Colon (tissue), 2 donors: Measurements from ENCODE around the gene ZNF580.

Experiments
- FAIRE-seq: peaks from 2 replicates; lab custom pipeline; 2012; peaks lifted over from hg19 to GRCh38; lab: Jason Lieb, UNC
- donor health status: control.
- donor health status: control.

Gene ZNF580, protein sequence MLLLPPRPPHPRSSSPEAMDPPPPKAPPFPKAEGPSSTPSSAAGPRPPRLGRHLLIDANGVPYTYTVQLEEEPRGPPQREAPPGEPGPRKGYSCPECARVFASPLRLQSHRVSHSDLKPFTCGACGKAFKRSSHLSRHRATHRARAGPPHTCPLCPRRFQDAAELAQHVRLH

DNA sequence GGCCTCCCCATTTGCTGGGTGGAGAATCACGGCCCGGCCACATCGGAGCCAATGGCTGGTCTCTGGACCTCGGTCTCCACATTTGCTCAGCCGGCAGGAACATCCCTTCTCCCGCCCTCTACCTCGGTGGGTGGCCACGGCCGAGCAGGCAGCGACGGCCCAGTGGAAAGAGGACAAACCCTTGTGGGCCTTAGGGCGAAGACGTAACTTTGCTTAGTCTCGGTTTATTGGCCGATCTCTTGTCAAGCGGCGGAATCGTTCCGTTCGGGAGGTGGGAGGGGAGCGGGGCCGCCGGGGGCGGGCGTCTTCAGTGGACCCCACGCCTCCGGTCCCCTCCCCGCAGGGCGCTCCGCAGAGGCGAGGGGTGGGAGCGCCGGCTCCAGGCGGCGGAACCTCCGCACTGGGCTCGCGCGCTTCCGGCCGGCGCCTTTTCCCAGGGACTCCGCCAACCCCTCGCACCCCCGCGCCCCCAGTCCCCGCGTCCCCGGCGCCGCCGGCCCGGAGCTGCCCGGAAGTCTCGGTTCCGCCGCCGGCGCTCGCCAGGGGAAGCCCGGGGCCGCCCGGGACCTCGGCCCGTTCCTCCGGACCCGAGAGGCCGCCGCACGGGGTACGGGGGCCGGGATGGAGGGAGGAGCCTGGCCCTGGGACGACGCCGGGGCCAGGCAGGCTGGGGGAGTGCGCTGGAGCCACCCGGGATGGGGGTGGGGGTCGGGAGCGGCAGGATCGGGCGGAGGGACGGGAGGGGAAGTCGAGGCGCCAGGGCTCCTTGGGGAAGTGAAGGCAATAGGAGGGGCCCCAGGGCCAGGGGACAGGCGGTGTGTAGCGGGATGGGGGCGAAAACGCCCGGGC is at the start of gene ZNF580:
Gene ZNF580, plus strand, starts transcription at position 426 of the 849 bp plus-strand sequence. CDS start 1,507 bp downstream, outside the sequence.
- no peak for FAIRE-seq

DNA sequence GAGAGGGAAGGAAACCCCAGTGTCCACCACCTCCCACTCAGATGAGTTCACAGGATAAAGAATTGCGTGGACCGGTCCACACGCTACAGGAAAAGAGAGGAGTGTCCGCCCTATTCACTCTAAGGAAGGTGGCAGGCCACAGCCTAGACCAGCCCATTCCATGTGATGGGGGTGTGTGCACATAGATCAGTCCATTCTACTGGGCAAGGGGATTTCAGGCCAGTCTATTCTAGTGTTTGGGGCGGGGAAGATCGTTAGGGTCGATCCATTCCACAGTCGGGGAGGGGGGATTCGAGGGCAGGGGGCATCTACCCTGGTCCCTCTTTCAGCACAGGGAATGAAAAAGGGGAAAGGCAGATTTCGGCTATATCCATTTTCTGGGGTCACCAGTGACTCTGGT is 49.2 kb upstream of the ZNF580 start:
- no peak for FAIRE-seq

DNA sequence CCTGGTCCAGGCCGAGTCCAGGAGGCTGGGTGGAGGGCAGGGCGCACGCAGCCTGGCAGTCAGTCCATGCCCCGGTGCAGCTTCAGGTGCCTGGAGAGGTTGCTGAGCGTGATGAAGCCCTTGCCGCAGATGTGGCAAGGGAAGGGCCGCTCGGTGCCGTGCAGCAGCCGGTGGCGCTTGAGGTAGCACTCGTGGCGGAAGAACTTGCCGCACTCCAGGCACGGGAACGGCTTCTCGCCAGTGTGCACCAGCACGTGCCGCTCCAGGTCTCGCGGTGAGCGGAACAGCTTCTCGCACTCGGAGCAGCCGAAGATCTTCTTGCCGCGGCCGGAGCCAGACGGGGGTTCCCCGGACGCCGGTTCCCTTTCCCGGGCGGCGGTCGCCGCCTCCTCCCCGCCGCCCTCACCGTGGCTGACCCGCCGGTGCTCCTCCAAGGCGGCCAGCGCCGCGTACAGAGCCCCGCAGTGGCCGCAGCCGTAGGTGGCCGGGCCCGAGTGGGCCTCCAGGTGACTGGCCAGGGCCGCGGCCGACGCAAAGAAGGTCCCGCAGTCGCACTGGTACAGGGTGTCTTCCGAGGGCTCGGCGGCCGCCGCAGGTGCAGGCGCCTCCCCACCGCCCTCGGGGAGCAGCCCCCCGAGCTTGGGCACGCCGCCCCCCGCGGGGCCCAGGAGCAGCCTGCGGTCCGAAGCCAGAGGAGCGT is 48.3 kb upstream of the ZNF580 start:
- no peak for FAIRE-seq

DNA sequence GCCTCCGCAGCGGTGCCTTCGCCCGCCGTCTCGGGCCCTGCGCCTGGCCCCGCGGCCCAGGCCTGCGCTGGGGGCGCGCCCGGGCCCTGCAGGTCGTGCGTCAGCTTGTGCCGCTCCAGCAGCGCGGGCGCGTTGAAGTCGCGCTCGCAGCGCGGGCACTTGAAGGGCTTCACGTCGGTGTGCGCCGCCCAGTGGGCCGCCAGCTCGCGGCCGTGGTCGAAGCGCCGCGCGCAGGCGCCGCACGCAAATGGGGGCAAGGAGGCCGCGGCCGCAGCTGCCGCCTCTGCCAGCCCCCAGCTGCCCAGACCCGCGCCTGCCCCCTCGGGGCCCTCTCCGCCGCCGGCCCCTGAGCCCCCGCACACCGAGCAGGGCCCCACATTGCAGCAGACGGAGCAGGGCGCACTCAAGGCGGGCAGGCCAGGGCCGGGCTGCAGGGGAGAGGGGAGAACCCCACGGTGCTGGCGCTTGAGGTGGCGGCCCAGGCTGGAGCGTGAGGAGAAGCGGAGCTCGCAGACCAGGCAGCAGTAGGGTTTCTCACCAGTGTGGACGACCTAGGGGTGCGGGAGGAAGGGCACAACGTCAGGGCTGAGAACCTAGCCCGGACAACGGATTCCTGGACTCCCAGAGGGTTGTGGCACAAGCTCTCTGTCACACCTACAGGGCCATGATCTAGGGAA is 47.6 kb upstream of the ZNF580 start:
- FAIRE-seq: no peak

DNA sequence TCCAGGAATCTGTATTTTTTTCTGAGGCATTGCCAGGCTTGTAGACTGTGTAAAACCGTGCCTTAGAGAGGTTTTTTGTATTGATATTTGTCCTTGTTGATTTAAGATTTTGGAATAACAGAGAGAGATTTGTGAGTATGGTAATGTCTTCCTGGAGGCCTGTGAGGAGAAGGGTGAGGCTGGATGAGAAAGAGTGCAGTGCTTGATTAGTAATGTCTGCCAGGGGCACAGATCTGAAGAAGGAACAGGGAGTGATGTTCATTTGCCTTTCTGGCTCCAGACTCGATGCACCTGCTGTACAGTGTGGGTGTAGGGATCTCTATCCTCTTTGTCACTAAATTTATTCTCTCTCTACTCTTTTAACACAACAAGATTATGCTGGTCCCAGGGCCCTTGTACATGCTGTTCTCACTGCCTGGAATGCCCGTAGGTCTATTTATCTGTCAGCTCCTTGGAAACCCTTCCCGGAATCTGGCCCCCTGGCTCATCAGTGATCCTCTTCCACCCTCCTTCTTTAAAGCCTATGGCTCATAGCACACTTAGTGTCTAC is 45.7 kb upstream of the ZNF580 start:
- no peak for FAIRE-seq

DNA sequence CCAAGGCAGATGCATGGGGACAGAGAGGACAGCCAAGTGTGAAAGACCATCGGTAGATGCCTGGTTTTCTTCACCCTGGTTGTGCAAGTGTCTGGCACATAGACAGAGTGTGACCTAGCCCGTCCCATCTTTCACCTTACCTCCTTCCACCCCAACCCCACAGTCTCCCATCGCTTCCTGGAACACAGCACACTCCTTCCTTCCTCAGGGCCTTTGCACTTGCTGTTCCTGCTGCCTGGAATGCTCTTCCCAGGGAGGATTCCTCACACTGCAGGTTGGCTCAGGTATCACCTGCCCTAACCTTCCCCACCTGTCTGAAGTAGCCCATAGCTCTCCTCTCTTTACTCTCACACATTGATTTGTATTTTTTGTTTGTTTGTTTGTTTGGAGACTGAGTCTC is 44.5 kb upstream of the ZNF580 start:
- FAIRE-seq: no peak

DNA sequence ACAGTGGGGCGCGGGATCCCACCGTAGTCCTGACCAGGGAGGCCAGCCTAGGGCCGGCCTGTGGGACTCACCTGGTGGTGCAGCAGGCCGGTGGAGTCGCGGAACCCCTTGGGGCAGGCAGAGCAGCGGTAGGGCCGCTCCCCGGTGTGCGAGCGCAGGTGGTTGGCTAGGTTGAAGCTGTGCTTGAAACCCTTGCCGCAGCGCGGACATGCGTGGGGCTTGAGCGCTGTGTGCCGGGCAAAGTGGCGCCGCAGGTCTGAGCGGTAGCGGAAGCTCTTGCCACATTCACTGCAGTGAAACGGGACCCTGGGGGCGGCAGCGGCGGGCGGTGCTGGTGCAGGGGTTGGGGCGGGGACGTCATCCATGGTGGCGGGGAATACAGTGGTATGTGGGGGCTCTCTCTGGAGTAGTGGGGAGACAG is 43.3 kb upstream of the ZNF580 start:
- FAIRE-seq: no peak

DNA sequence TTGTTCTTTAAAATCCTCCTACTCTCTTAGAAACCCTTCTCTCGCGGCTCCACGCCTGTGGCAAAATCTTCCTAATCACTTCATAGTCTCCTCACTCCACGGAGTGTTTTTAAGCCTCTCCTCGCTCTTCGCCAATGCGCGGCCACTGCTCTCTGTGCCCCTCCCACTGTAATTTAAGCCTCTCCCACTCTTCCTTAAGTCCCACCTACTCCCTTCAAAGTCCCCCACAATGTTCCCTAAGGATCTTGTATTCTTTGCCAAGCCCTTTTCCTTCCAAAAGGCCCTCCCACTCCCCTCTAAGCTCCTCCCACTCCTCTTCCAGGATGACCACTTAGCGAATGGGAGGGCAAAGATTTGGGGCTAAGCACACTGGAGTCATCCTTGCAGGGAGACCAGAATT is 42.8 kb upstream of the ZNF580 start:
- FAIRE-seq: no peak

DNA sequence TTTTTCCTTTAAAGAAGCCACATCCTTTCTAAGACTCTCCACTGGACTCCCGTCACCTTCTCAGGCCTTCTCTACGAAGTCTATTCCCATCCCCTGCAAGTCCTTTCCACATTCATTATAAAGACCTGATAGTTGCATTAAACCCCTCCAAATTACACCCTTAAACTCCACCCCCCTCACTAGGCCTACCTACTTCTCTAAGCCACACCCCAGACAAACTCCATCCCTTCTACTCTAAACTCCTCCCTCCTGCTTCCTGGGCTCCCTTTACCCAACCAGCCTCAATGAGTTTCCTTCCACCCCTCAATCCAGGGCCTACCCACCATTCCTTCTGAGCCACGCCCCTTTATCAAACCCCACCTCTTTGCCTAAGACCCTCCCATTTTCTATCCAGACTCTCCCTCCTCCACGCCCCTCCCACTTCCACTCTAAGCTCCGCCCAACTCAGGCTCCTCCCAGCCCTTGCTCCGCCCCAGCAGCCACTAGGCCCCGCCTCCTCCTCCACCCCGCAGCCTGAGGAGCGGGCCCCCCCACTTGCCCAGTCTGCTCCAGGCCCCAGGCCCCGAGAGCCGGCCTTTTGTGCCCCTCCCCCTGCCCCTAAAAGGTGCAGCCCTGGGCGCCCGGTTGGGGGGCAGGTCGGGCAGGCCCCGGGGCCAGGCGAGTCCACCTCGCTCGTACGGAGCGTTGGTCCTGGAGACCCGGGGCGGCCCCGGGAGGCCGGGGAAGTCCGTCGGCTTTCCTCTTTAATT is 41.9 kb upstream of the ZNF580 start:
- FAIRE-seq: no peak

DNA sequence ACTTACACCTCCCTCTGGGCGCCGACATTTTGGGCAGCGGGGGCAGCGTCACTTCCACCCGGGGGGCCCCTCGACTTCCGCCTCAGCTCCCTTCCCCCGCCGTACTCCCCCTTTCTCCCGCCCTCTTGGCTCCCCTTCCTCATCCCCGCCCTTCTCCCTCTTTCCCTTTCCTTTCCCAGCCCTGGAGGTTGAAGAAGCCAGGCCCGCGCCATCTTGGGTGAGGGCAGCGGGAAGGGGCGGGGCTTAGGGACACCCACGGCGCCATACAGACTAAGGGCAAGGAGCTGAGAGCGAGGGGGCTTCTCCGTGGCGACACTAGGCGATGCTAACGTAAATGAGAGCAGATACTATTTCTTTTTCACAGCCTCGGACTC is 41.3 kb upstream of the ZNF580 start, which contains the start of gene FIZ1:
Gene FIZ1, minus strand, starts transcription at position 50 of the 374 bp plus-strand sequence. CDS start 1,652 bp downstream, outside the sequence.
- FAIRE-seq: no peak

DNA sequence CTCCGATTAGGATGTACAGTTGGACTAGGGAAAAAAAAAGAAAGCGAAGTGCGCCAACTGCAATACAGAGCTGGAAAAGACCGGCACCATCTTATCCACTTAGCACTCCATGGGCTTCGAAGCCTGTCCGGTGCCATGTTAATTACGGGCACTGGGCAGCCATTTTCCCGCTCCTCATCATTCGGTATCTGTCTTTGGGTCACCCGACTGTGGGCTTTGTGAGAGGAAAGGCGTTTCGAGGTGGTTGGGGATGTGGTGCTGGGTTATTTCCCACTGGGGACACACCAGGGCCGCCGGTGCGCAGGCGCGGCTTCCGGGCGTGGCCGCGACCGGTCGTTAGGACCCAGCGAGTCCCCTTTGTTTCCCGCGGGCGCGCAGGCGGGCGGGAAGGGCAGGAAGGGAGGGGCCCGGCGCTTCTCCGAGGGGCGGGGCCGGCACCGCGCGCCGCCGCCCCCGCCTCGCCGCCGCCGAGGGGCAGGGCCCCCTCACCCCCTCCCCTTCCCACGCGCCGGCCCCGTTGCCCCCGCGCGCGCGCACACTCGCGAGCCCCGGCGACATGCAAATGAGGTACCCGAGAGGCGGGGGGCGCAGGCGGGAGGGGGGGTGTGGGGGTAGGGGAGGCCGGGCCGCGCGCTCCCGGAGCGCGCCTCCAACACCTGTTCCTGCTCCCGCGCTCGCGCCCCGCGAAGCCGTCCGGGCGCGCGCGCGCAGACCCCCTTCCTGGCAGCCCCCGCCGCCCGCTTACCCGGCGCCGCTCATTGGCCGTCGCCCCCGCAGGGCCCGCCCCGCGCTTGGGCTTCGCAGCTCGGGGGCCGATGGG is 40.8 kb upstream of the ZNF580 start, which contains the start of gene ZNF524:
Gene ZNF524, plus strand, starts transcription at position 447 of the 820 bp plus-strand sequence. CDS start 1,825 bp downstream, outside the sequence.
- FAIRE-seq: no peak

DNA sequence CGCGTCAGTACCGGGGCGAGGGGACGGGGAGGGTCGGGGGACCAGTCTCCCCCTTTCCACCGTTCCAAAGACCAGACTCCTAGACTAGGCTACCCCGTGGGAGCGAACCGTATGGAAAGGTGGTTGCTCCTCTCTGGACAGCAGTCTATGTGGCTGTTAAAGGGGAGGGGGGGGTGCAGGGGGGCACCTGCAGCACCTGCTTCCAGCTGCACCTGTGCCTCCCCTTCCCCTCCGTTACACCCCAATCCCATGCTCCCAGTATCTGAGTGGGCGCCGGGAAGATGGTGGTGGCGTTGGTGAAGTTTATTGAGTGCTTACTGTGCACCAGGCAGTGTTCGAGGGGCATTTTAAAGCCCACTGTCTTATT is 40.2 kb upstream of the ZNF580 start:
- FAIRE-seq: no peak

DNA sequence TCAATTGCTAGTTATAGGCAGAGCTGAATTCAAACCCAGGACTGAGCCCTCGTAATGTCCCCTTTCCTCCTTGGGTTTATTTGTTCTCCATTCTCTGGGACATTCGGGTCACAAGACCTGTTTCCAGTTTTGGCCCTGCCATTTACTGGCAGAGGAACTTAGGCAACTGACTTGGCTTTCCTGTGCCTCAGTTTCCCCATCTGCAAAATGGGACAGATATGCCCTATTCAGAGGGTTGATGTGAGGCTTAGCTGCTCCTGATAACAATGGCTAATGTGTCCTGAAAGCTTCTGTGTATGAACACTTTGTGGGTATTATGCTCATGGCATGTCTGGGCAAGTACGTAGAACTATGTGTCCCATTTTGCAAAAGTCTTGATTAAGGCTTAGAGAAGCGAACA is 39.7 kb upstream of the ZNF580 start:
- no peak for FAIRE-seq

DNA sequence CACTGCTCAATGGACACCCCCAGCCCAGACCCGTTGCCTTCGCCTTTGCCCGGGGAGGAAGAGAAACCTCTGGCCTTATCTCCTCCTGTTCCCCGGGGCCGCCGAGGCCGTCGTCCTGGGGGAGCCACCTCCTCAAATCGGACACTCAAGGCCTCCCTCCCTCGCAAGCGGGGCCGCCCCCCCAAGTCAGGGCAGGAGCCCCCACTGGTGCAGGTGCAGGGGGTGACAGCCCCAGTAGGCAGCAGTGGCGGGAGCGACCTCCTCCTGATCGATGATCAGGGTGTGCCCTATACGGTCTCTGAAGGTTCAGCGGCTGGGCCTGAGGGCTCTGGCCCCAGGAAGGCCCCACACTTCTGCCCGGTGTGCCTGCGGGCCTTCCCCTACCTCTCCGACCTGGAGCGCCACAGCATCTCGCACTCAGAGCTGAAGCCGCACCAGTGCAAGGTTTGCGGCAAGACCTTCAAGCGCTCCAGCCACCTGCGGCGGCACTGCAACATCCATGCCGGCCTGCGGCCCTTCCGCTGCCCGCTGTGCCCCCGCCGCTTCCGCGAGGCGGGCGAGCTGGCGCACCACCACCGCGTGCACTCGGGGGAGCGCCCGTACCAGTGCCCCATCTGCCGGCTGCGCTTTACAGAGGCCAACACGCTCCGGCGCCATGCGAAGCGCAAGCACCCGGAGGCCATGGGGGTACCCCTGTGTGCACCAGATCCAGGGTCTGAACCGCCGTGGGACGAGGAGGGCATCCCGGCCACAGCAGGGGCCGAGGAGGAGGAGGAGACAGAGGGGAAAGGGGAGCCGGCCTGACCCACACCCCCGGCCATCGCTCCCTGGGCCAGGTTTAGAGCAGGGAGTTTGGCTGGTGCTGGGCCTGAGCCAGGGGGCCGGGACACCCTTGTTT is 38.4 kb upstream of the ZNF580 start:
- no peak for FAIRE-seq

DNA sequence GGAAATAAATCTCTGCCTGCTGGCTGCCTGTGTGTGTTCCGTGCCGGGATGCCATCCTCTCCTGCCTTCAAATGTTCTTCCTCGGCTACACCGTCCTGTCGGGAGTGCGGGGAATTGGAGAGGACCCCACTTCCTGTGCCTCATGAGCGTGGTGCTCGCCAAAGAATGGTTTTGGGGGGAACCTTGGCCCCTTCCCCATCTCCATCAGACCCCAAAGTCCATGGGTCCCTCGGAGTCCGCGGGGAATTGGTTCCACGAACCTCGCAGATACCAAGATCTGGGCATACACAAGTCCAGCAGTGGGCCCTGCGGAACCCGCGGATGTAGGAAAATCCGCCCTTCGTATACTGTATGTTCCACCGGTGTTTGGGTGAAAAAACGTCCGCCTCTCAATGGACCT is 37.7 kb upstream of the ZNF580 start:
- FAIRE-seq: no peak

DNA sequence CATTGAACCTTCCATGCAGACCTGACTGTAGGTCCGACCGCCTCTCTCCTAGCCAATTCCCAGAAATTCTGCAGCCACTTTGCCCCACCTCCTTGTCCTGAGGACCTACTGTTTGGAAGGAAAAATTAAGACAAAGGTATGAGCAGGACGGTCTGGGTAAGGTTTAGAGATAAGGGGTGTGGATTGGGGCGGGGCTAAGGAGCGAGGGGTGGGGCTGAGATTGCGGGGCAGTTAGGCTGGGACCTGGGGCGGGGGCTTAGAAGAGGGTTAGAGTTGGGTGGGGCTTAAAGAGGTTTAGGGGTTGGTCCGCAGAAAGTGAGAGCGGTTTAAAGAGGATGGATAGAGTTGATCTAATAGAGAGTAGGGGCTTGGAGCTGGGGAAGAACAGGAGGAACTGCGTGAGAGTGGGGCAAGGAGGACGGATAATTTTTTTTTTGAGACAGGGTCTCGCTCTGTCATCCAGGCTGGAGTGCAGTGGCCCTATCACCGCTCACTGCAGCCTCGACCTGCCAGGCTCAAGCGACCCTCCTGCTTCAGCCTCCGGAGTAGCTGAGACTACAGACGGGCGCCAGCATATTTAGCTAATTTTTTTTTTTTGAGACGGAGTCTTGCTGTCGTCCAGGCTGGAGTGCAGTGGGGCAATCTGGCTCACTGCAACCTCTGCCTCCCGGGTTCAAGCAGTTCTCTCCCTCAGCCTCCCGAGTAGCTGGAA is 37.1 kb upstream of the ZNF580 start:
- FAIRE-seq: no peak

DNA sequence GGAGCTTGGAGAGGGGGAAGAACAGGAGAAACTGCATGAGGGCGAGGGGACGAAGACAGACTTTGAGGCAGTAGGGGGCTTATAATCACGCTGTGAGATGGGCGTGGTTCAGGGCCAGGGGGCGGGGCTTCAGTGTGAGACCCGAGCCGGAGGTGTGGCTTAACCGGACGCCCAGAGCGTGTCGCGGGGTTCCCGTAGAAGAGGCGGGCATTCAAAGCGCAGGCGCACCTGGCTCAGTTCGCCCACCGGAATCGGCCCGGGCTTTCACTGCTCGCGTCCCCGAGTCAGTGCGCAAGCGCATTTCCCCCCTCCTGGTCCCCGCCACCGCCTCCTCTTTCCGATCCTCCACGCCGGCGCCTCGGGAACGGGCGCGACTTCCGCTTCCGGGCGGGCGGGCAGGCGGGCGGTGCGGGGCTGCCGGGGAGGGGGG is 35.6 kb upstream of the ZNF580 start:
- no peak for FAIRE-seq

DNA sequence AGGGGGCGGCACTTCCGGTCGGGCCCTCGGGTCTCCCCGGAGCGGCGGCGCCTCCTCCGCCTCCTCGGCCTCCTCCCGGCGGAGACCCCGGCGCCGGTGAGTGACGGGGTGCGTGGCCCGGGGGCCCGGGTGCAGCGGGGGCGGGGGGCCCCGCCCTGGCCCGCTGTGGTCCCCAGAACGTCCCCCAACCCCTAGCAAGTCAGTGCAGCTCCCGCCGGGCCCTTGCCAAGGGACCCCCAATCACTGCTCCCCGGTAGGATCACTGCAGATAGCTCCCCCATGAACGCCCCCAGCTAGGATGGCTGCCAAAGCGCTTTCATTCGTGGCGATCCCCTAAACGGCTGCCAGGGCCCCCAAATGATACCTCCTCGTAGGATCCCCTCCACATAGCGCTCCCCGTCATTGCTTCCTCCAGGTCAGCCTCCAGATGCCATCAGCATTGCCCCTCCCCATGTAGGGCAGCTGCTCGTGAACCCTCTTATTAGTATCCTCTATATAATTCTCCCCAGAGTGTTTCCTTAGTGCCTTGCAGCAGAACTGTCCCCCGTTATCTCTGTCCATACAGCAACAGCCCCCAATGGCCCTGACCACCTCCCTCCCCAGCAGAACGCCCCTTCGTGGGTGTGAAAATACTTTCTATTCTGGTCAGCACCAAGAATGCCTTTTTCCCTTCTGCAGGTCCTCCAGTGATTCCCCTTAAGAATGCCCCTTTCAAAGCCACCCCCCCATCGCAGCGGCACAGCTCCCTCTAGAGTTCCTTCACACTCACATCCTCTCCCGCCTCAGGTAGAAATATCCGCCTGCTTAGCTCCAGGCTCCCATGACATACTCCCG is 34.9 kb upstream of the ZNF580 start, which contains the start of gene ZNF865:
Gene ZNF865, plus strand, starts transcription at position 11 of the 834 bp plus-strand sequence. CDS start 7,972 bp downstream, outside the sequence.
- no peak for FAIRE-seq
